Thyroid gland (tissue), 4 donors: Measurements from ENCODE around the gene PAFAH1B1.

Source experiments
- POLR2A ChIP-seq, 2 donors: fragments of 450-650 bp; IDR thresholded peaks; one replicate each; pipeline ENCODE4 v1.6.1; 2017; ENCODE audit warnings: antibody characterized with exemption in 2 of 2, mild to moderate bottlenecking in 2 of 2, moderate library complexity in 1 of 2
- TF ChIP-seq, protein P1 (sequence below), 6 experiments: fragments of 200-600 bp in 3 of 6; fragments of 450-650 bp in 3 of 6; sonication (generic) in 3 of 6; IDR thresholded peaks; one replicate each; pipeline ENCODE4 v1.5.1; 2016 to 2019; ENCODE audit warnings: antibody characterized with exemption in 6 of 6, mild to moderate bottlenecking in 2 of 6, inconsistent platforms in 1 of 6, moderate library complexity in 1 of 6

DNA sequence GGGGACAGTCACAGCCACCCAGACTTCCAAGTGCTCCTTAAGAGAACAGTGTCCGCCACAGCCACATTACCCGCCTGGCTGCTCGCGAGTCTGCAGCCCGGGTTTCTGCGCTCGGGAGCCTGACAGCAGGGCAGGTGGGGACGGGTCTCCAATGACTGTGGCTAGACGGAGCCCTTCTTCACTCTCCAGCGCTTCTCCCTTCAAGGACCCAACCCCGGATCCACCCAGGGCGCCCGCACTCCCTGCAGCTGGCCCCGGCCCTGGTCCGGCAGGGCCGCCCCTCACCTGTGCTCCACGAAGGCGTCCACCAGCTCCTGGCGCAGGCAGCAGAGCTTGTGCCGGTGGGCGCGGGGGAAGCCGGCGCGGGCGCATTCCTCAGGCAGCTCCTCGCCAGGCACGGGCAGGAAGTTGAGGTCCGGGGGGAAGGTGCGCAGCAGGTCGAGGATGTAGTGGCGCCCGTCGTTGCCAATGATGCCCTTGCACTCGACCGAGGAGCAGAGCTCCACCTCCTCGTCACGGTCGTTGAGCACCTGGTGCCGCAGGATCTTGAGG lies 104.2 kb downstream of the PAFAH1B1 start:
- no peak for TF ChIP-seq POLR2A (IDR thresholded peaks at IDR 0.05)
- TF ChIP-seq, protein P1, sequence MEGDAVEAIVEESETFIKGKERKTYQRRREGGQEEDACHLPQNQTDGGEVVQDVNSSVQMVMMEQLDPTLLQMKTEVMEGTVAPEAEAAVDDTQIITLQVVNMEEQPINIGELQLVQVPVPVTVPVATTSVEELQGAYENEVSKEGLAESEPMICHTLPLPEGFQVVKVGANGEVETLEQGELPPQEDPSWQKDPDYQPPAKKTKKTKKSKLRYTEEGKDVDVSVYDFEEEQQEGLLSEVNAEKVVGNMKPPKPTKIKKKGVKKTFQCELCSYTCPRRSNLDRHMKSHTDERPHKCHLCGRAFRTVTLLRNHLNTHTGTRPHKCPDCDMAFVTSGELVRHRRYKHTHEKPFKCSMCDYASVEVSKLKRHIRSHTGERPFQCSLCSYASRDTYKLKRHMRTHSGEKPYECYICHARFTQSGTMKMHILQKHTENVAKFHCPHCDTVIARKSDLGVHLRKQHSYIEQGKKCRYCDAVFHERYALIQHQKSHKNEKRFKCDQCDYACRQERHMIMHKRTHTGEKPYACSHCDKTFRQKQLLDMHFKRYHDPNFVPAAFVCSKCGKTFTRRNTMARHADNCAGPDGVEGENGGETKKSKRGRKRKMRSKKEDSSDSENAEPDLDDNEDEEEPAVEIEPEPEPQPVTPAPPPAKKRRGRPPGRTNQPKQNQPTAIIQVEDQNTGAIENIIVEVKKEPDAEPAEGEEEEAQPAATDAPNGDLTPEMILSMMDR (IDR thresholded peaks at IDR 0.05), result no peak
